GM03348 (cell line): Measurements from ENCODE around the gene NPB.

ENCODE experiments used
- DNase-seq: peaks from one replicate; pipeline ENCODE4 v3.0.0; 2012; ENCODE audit warnings: low spot score

The NPB gene

GRCh38 chr17:81902023-81902652 is at the start of gene NPB:
Gene NPB, plus strand, starts transcription at chr17:81902238. Its CDS starts 40 bp downstream, at chr17:81902278.
- DNase-seq = peak; percentile 45

GRCh38 chr17:81854974-81855774 is 46.9 kb upstream of the NPB start:
- no peak for DNase-seq

GRCh38 chr17:81858170-81858966 is 43.7 kb upstream of the NPB start:
- no peak for DNase-seq

- no peak for DNase-seq
Observed at GRCh38 chr17:81858967-81859905, 42.8 kb upstream of the NPB start.

- DNase-seq = peak; percentile 36
Observed at GRCh38 chr17:81859906-81860755, 41.9 kb upstream of the NPB start, which contains the start of gene P4HB. Gene P4HB, minus strand, starts transcription at chr17:81860535. Its CDS starts 64 bp downstream, at chr17:81860471.

- peak; percentile 100 for DNase-seq
Observed at GRCh38 chr17:81860756-81861568, 41.1 kb upstream of the NPB start.

GRCh38 chr17:81863123-81863675 is 38.8 kb upstream of the NPB start:
- DNase-seq = no peak

- DNase-seq = no peak
Observed at GRCh38 chr17:81863833-81864768, 37.9 kb upstream of the NPB start.

GRCh38 chr17:81865358-81865732 is 36.7 kb upstream of the NPB start:
- no peak for DNase-seq

- DNase-seq = no peak
Observed at GRCh38 chr17:81865733-81866439, 36.2 kb upstream of the NPB start.

GRCh38 chr17:81866440-81867169 is 35.4 kb upstream of the NPB start:
- no peak for DNase-seq

GRCh38 chr17:81867170-81867990 is 34.7 kb upstream of the NPB start:
- no peak for DNase-seq

GRCh38 chr17:81867991-81868673 is 33.9 kb upstream of the NPB start:
- no peak for DNase-seq

- DNase-seq = peak; percentile 86
Observed at GRCh38 chr17:81868674-81869220, 33.3 kb upstream of the NPB start.
